ENCODE data around the gene DTHD1. TPM values are rescaled to one million over a fixed set of nuclear protein-coding genes. Genes with fewer than 3 reads are reported as not detected.

The DTHD1 gene
- total and polyA plus RNA-seq, 10 of the 15 experiments (the other 5 are each of a cell fraction or from before 2014, with no cell fraction given) = 0.05 to 2.8 (median 1.4) TPM

DNA sequence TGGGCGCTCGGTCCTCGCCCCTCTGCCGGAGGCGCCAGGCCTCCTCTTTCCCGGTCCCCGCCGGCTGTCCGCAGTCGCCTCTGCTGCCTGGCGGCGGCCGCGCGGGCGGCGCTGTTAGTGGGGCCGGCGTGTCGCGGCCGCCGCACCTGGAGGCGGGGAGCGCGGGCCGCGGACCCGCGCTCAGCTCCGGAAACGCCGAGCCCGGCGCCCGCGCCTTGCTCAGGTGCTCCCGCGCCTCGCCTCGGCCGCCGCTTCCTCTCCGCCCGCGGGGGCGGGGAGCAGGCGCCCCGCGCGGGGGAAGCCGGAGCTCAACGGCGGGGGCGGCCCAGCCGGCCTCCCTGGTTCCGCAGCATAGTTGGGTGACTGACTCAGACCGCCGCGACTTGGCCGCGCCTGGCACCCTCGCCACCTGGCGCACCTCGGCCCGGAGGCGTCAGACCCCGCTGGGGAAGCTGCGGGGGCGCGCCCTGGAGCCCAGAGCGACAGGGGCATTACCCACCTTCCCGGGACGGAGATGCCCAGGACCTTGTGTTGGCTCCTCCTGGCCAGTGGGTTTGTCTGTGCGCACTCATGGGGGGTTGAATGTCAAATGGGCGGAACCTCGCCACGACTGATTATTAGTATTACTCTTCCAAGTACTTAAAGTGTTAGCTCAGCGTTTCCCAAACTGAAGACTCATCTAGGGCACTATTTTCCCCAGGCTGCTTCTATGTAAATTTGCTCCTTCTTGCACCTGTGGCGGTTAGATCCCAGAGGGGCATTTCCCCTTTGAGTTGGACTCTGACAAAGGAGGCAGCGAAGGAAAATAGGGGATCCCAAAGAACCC, 36.9 kb upstream of the DTHD1 start, which contains the start of gene ARAP2 (continued):
- TF ChIP-seq, protein P1, sequence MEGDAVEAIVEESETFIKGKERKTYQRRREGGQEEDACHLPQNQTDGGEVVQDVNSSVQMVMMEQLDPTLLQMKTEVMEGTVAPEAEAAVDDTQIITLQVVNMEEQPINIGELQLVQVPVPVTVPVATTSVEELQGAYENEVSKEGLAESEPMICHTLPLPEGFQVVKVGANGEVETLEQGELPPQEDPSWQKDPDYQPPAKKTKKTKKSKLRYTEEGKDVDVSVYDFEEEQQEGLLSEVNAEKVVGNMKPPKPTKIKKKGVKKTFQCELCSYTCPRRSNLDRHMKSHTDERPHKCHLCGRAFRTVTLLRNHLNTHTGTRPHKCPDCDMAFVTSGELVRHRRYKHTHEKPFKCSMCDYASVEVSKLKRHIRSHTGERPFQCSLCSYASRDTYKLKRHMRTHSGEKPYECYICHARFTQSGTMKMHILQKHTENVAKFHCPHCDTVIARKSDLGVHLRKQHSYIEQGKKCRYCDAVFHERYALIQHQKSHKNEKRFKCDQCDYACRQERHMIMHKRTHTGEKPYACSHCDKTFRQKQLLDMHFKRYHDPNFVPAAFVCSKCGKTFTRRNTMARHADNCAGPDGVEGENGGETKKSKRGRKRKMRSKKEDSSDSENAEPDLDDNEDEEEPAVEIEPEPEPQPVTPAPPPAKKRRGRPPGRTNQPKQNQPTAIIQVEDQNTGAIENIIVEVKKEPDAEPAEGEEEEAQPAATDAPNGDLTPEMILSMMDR (IDR thresholded peaks at IDR 0.05 in 2 of 3, conservative IDR thresholded peaks at IDR 0.05 in 1 of 3; ENCODE audit: control insufficient read depth in 2 of 3, extremely low read depth in 1 of 3, insufficient read depth in 1 of 3, low read depth in 3 of 3, low read length in 3 of 3) = peak in 1 of 3 experiments; percentile 12; a peak in 1 of 6 replicates
- TF ChIP-seq ZNF217 (IDR thresholded peaks at IDR 0.05) (peak; percentile 77; the same call in 1 of the 2 replicates), RAD21 (IDR thresholded peaks at IDR 0.05; ENCODE audit: insufficient read depth, low read depth, low read length) (0 out of 2 replicates have a peak, but pooled peaks have one; percentile 10), MYB (IDR thresholded peaks at IDR 0.05; ENCODE audit: borderline replicate concordance, low read depth, low read length) (no peak), MEF2A (IDR thresholded peaks at IDR 0.05; ENCODE audit: insufficient read depth, low read depth, low read length) (0 out of 2 replicates have a peak, but pooled peaks have one; percentile 46), RELA (IDR thresholded peaks at IDR 0.05; ENCODE audit: borderline replicate concordance, partially characterized antibody) (peak; percentile 9), EZH2 (IDR thresholded peaks at IDR 0.05; ENCODE audit: borderline replicate concordance, control insufficient read depth, low read depth, low read length) (no peak), ZNF687 (IDR thresholded peaks at IDR 0.05) (peak; percentile 69; the same call in 1 of the 2 replicates), SMAD5 (IDR thresholded peaks at IDR 0.05; ENCODE audit: low read depth) (0 out of 2 replicates have a peak, but pooled peaks have one; percentile 29), NR2F1 (conservative IDR thresholded peaks at IDR 0.05) (peak; percentile 73; the same call in 1 of the 2 replicates), ZSCAN29 (IDR thresholded peaks at IDR 0.05) (peak; percentile 17; the same call in 1 of the 2 replicates), ESRRA (IDR thresholded peaks at IDR 0.05; ENCODE audit: low read length) (no peak), DPF2 (IDR thresholded peaks at IDR 0.05) (peak; percentile 95), POLR2A (IDR thresholded peaks at IDR 0.05; ENCODE audit: low read depth, low read length) (peak; percentile 66; the same call in 1 of the 2 replicates), SMARCA5 (IDR thresholded peaks at IDR 0.05) (0 out of 2 replicates have a peak, but pooled peaks have one; percentile 81), IKZF2 (IDR thresholded peaks at IDR 0.05) (peak; percentile 15 to 34; a peak in 2 of 4 replicates), ASH2L (IDR thresholded peaks at IDR 0.05; ENCODE audit: borderline replicate concordance, low read depth) (0 out of 2 replicates have a peak, but pooled peaks have one; percentile 46), SREBF2 (IDR thresholded peaks at IDR 0.05; ENCODE audit: low read length) (no peak), RUNX3 (IDR thresholded peaks at IDR 0.05; ENCODE audit: low read length) (peak; percentile 53; the same call in 1 of the 2 replicates), NR2C1 (IDR thresholded peaks at IDR 0.05) (peak; percentile 25; the same call in 1 of the 2 replicates), EGR1 (IDR thresholded peaks at IDR 0.05; ENCODE audit: borderline replicate concordance in 1 of 2, low read depth in 2 of 2, low read length in 2 of 2) (peak in 1 of 2 experiments; percentile 98; a peak in 2 of 3 replicates), ZBED1 (IDR thresholded peaks at IDR 0.05; ENCODE audit: borderline replicate concordance) (no peak; the same call in 1 of the 2 replicates), POU2F2 (IDR thresholded peaks at IDR 0.05; ENCODE audit: borderline replicate concordance, low read depth, low read length) (0 out of 3 replicates have a peak, but pooled peaks have one; percentile 2), IRF4 (IDR thresholded peaks at IDR 0.05; ENCODE audit: low read depth, low read length) (no peak), BHLHE40 (IDR thresholded peaks at IDR 0.05; ENCODE audit: borderline replicate concordance in 1 of 2, low read depth in 2 of 2, low read length in 1 of 2) (peak in 1 of 2 experiments; percentile 80; a peak in 2 of 4 replicates)
